HG02981 (cell line): ENCODE measurements around the gene RCOR1.

Experiments
- ATAC-seq: cut with Tn5 transposase; IDR thresholded peaks from one replicate; pipeline ENCODE4 v1.9.1; 2021; ENCODE audit warnings: mild to moderate bottlenecking, moderate library complexity; ENCODE audit not compliant: unreplicated experiment

Gene RCOR1

DNA sequence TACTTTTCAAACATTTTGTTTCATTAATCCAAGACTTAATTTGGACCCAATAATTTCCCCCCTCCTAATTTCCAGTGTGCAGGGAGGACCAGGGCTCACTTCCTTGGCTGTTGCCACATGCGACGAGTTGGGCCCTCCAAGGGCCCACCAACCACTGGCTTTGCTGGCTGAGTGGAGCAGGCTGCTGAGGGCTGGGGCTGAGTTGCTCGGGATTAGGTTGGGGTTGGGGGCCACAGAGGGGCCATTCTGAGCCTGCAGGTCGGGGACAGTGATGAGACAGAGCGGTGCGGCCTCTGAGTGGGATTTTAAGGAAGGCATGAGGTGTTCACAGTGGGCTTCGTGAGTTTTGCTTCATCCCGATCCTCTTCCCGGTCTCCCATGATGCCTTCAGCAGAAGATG is 178.7 kb downstream of the RCOR1 start:
- no peak for ATAC-seq

DNA sequence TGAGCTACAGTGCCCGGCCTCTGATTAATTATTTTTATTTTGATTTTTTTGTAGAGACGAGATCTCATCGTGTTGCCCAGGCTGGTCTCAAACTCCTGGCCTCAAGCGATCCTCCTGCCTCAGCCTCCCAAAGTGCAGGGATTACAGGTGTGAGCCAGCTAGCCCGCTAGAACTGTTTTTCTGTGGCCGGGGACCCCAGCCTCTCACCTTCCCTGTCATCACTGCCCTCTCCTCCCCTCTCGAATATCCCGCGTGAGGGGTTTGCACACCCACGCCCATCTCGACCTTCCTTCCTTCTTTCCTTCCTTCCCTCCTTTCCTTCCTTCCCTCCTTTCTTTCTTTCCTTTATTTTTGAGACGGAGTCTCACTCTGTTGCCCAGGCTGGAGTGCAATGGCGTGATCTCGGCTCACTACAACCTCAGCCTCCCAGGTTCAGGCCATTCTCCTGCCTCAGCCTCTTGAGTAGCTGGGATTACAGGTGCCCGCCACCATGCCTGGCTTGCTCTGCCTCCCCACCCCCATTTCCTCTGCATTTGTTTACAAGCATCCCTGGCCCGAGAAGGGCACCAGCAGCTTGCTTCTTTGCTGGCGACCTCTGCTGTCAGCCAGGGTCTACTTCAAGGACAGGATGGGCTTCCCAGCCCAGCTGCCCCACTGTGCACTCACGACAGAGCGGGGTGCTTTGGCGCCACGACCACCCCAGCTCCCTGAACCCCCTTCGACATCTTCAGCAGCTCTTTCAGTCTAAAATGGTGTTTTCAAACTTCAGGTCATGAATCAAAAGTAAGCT is 180.5 kb downstream of the RCOR1 start:
- no peak for ATAC-seq

DNA sequence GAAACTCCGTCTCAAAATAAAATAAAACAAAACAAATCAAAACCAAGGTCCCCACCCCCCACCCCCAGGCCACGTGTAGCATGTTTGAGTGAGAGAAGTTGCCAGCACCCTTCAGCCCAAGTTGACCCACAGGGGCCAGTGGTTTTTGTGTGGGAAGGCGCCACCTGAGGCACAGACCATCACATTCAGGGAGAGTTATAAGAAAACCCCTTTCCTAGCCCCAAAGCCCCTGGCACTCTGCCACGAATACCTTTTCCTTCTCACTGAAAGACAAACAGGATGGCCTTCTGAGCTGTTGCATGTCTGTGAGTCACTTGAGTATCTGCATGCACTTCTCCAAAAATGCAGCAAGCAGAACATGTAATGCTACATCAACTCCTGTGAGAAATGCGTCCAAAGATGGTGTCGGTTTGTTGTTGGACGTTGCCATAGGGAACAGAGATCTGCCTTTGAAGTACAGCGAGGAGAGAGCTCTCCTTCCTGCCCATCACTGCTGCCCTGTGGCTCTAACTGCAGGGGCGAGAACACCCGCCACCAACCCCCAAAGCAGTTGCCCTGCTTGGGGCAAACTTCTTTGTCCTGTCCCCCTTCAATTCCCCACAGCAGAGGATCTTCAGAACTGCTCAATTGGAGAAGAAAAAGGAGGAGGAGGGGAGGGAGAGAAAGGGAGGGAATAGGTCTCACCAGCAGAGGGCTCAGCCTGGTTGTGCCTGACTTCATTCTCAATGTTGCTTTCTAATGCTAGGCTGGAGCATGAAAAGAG is 182.1 kb downstream of the RCOR1 start:
- ATAC-seq: peak; percentile 40

DNA sequence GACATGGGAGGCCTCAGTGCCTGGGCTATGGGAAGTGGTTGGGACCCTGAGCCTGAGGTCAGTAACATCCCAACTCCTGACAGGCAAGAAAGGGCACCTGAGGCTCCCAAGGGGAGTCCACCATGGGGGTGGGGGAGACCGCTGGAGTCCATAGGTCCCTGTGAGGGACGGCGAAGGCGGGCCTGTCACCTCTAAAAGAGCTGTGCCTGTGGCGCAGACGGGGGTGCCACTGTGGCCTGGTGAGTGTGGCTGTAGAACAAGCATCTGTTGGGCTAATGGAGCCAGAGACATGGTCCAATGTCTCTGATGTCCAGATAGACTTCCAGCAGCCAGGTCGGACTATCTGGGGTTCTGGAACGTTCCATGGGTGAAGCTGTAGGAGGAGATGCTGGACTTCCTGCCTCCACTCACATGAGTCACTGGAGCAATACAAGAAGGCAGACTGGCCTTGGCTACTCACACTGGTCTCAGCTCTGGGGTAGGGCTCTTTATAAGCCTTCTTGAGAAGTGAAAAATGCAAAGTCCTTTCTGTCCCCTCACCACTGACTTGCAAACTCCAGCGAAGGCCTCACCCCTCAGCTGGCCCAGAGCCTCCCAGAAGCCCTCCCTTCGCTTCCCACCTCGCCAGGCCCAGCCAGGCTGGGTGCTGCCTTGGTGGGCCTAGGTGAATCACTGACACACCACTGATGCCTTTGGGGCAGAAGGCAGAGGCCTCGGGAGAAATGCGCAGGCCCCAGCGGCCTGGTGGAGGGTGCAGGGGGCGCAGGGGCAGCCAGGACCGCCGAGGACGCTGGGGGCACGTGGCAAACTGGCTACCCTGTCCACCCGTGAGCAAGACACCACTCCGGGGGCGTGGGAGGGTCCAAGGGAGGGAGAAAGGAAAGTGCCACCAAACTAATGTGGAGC is 183.7 kb downstream of the RCOR1 start:
- no peak for ATAC-seq

DNA sequence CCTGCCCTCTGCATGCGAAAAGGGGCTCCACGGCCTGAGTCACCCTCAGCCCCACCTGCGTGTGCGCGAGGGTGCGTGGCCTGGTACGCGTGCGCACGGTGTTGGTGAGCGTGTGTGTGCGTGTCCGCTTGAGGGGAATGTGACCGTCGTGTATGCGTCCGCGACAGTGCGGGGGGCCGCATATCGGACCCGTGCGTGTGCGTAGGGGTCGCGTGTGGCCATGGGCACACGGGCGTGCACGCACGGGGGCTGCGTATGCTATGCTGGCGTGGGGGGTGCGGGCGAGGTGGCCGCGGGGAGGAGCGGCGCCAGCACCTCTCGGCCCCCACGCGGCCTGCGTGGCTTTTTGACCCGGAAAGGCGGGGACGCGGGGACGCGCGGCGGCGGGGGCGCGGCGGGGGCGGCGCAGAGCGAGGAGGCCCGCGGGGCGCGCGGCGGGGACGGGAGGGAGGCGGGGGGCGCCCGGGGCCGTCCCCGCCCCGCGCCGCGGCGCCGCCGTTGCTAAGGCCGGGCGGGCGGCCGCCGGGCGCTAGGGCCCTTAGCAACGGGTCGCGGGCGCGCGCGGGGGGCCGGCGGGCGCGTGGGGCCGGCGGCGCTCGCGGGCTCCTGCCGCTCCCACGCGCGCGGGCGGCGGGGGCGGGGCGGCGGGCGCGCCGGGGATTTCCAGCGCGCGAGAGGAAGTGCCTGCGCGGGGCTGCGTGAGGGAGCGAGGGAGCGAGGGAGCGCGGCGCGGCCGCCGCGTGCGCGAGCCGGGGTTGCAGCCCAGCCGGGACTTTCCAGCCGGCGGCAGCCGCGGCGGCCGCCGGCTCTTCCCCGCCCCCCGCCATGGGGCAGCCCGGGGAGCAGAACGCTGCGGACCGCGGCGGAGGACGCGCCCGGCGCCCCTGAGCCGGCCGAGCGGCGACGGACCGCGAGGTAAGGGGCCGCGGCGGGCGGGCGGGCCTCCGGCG is 184.6 kb downstream of the RCOR1 start, which contains the start of gene TRAF3:
TRAF3 (plus strand) TSS at position 689 of the 950 bp plus-strand sequence. CDS start 92,753 bp downstream, outside the sequence.
- peak; percentile 58 for ATAC-seq

DNA sequence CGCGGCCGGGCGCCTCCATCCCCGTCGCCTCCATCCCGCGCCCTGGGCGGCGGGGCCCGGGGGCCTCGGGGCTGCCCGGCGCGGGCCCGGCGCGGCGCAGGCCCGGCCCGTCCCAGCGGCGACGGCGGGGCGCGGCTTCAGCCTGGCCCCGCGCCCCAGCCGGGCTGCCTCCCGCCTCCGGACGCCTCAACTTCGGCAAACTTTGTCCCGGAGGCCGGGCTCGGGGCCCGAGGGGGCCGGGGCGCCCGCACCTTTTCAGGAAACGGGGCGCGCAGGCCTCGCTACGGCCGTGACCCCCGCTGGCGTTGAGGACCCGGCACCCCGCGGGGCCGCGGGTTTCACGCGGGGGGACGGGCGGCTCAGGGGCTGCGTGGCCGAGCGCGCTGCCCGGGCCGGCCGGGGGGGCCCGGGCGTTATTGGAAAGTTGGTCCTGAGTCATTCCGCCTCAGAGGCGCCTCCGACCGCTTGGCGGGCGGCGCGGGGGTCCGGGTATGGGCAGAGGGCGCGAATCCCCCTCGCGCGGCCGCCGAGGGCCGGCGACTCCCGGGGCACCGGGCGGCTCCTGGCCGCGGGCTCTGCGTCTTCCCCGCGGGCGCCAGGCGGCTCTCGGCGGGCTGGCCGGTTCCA is 185.4 kb downstream of the RCOR1 start:
- ATAC-seq: peak; percentile 14

DNA sequence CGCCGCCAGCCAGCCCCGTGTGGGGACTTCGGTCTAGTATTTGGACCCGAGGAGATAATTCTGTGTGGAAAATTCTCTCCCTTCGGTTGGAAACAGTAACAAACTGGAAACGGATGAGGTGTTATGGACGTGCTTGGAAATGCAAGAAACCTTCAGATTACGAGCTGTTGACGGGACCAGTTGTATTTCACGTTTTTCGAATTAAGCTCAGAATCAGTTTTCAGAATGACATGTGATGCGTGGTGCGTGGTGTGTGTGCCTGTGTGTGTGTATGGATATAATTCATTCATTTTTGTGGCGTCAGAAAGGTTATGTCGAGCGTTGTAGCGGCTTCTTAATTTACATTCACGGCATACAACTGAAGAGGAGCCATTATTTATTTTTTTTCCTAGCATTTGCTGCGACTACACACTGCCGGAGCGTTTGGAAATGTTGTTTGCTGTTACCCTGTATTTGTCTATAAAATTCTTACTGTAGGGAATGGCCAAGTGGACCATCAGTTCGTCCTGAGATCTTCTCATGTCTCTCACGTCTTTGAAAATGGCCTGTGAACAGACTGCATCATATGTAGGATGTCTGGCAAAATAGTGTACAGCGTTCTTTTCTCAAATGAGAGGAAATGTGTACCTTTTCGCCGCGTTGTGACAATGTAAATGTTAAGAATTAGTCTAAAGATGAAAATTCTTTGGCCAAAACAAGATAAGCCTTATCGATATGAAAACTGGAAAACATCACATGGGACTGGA is 186.1 kb downstream of the RCOR1 start:
- ATAC-seq: no peak

DNA sequence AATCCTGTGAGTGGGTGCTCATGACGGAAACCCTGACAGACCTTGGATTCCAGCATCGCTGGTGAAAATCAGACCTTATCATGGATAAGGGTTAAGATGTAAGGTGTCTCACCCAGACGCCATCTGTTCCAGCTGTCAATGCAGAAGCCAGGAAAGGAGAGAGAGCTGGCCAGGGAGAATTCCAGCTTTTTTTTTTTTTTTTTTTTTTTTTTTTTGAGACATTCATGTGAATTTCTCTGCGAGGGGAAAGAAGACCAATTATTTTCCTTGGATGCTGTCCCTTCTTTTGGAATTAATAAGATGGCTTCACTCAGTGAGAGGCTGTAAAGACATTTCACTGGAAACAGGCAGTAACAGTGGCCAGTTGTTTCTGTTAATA is 186.6 kb downstream of the RCOR1 start:
- no peak for ATAC-seq

DNA sequence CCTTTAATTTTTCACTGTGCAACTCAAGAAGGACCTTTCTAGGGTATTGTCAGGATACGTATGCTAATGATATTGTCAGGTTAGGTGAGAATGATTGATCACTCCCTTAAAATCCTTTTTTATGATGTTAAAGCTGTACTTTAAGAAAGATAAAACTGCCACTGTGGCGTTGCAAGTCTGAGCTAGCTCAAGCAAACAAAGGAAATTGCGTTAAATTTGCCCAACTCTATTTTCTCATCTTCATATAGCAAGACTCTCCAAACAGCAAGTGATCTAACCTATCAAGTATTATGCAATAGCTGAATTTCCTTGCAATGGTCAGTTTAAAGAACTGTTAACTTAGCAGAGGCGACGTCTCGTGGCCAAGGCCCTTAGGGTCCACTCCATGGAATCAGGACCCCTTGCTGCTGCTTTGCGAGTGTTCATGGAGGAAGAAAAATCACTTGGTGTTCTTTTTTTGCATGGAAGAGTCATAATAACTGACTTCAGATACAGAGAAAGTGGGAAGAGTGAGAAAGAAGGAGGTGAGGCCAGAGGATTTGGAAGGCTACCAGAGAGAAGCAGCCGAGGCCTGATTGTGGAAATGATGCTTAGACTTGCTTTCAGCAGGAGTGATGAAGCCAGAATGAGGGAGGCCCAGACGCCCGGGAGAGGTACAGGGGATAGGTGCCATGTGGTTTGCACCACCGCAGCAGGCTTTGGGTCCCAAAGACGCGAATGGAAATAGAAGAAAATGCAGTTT is 187.3 kb downstream of the RCOR1 start:
- ATAC-seq: no peak
